Measurements from ENCODE around the gene FAM76A. TPM values are rescaled to one million over a fixed set of nuclear protein-coding genes. Genes with fewer than 3 reads are reported as not detected.

FAM76A gene
- total and polyA plus RNA-seq, 9 of the 15 experiments (the other 6 are each of a cell fraction or from before 2014, with no cell fraction given): 9.5 to 14.6 (median 11.4) TPM

- no peak for TF ChIP-seq NR2C1 (IDR thresholded peaks at IDR 0.05)
- peak; percentile 30; the same call in 1 of the 2 replicates for TF ChIP-seq NR2C1 (tag; IDR thresholded peaks at IDR 0.05)
- peak; percentile 44; the same call in 1 of the 2 replicates for TF ChIP-seq JUND (IDR thresholded peaks at IDR 0.05; ENCODE audit: borderline replicate concordance, low read depth, low read length)
- TF ChIP-seq JUND (tag; IDR thresholded peaks at IDR 0.05; ENCODE audit: borderline replicate concordance, low read depth, low read length): peak; percentile 50; the same call in 1 of the 3 replicates
- no peak for TF ChIP-seq ZBTB7A (IDR thresholded peaks at IDR 0.05; ENCODE audit: borderline replicate concordance, control insufficient read depth, low read depth, low read length)
- TF ChIP-seq STAT5B (CRISPR knock-in tag; IDR thresholded peaks at IDR 0.05): no peak
- TF ChIP-seq SOX6 (IDR thresholded peaks at IDR 0.05): peak; percentile 20; the same call in 1 of the 2 replicates
- peak; percentile 75 for TF ChIP-seq NCOR1 (IDR thresholded peaks at IDR 0.05)
- TF ChIP-seq HDAC1 (IDR thresholded peaks at IDR 0.05): peak in 1 of 2 experiments; percentile 34; a peak in 1 of 4 replicates
- TF ChIP-seq POLR2H (tag; IDR thresholded peaks at IDR 0.05; ENCODE audit: low read depth): no peak
- TF ChIP-seq, protein P1, sequence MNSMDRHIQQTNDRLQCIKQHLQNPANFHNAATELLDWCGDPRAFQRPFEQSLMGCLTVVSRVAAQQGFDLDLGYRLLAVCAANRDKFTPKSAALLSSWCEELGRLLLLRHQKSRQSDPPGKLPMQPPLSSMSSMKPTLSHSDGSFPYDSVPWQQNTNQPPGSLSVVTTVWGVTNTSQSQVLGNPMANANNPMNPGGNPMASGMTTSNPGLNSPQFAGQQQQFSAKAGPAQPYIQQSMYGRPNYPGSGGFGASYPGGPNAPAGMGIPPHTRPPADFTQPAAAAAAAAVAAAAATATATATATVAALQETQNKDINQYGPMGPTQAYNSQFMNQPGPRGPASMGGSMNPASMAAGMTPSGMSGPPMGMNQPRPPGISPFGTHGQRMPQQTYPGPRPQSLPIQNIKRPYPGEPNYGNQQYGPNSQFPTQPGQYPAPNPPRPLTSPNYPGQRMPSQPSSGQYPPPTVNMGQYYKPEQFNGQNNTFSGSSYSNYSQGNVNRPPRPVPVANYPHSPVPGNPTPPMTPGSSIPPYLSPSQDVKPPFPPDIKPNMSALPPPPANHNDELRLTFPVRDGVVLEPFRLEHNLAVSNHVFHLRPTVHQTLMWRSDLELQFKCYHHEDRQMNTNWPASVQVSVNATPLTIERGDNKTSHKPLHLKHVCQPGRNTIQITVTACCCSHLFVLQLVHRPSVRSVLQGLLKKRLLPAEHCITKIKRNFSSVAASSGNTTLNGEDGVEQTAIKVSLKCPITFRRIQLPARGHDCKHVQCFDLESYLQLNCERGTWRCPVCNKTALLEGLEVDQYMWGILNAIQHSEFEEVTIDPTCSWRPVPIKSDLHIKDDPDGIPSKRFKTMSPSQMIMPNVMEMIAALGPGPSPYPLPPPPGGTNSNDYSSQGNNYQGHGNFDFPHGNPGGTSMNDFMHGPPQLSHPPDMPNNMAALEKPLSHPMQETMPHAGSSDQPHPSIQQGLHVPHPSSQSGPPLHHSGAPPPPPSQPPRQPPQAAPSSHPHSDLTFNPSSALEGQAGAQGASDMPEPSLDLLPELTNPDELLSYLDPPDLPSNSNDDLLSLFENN (IDR thresholded peaks at IDR 0.05; ENCODE audit: low read depth in 2 of 2, low read length in 2 of 2): no peak
- TF ChIP-seq, protein P2, sequence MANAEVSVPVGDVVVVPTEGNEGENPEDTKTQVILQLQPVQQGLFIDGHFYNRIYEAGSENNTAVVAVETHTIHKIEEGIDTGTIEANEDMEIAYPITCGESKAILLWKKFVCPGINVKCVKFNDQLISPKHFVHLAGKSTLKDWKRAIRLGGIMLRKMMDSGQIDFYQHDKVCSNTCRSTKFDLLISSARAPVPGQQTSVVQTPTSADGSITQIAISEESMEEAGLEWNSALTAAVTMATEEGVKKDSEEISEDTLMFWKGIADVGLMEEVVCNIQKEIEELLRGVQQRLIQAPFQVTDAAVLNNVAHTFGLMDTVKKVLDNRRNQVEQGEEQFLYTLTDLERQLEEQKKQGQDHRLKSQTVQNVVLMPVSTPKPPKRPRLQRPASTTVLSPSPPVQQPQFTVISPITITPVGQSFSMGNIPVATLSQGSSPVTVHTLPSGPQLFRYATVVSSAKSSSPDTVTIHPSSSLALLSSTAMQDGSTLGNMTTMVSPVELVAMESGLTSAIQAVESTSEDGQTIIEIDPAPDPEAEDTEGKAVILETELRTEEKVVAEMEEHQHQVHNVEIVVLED (CRISPR knock-in tag; IDR thresholded peaks at IDR 0.05): no peak
- peak; percentile 24; the same call in 1 of the 2 replicates for TF ChIP-seq FOXM1 (IDR thresholded peaks at IDR 0.05; ENCODE audit: low read depth)
- no peak for TF ChIP-seq FOXM1 (CRISPR knock-in tag; IDR thresholded peaks at IDR 0.05; ENCODE audit: low read depth)
- peak; percentile 94 for TF ChIP-seq ESRRA (IDR thresholded peaks at IDR 0.05; ENCODE audit: borderline replicate concordance, low read depth)
- no peak for TF ChIP-seq FUS (optimal IDR thresholded peaks at IDR 0.05; ENCODE audit: low read depth, low read length)
- TF ChIP-seq KLF16 (IDR thresholded peaks at IDR 0.05): no peak
- peak; percentile 28; the same call in 1 of the 2 replicates for TF ChIP-seq MAFG (tag; conservative IDR thresholded peaks at IDR 0.05)
Measured at GRCh38 chr1:27789540-27790041, 63.8 kb downstream of the FAM76A start (continued).

Data from K562 (cell line).